GM18519 (cell line): Measurements from ENCODE around the gene IL12RB1.
"Not testable (repeated sequence)": the region's sequence is repeated elsewhere in the genome, so short reads cannot be mapped to it uniquely, and the experiment has no call there.

Experiments used
- ATAC-seq: cut with Tn5 transposase; IDR thresholded peaks from one replicate; pipeline ENCODE4 v1.9.1; 2021; ENCODE audit warnings: mild to moderate bottlenecking, moderate library complexity; ENCODE audit not compliant: unreplicated experiment, low FRiP score

The IL12RB1 gene

GRCh38 chr19:18091217-18091608, 4.5 kb upstream of the IL12RB1 start:
- no peak for ATAC-seq

DNA sequence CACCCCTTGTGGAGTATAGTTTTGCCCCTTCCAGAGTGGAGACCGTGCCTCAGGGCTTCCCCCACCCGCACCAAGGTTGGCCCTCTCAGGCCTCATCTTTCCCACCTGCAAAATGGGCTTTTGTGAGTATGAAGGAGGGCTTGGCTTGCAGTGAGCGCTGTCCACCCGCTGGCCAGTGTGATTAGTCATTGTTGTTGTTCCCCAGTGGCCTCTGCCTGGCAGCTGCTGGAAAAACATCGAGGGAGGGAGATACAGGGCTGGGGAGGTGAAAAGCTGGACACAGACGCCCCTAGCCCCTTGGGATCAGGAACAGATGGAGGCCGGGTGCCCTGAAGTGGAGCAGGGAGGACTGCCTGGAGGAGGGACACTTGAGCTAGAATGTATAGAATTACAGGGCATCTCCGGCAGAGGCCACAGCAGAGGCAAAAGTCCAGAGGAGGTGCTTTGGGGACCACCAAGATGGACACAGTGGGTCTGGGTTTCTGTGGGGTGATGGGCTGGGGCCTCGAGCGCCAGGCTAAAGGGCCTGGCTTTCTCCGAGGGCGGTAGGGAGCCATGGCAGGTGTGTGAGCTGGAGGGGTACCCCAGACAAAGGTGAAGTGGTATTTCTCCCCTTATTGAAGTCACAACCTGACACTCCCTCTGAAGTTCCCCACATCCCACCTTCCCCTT, 3.9 kb upstream of the IL12RB1 start:
- ATAC-seq = no peak

GRCh38 chr19:18089726-18090125, 3.0 kb upstream of the IL12RB1 start:
- no peak for ATAC-seq

DNA sequence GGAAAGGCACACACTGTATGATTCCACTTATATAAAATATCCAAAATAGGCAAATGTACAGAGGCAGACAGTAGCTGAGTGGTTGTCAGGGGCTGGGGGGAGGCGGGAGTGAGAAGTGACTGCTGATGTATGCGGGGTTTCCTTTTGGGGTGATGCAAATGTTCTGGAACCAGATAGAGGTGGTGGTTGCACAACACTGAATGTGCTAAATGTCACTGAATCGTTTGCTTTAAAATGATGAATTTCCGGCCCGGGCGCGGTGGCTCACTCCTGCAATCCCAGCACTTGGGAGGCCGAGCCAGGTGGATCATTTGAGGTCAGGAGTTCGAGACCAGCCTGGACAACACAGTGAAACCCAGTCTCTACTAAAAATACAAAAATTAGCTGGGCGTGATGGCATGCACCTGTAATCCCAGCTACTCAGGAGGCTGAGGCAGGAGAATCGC, 2.4 kb upstream of the IL12RB1 start:
- not testable (repeated sequence) for ATAC-seq

GRCh38 chr19:18085702-18086457, 854 bp downstream of the IL12RB1 start:
- no peak for ATAC-seq

DNA sequence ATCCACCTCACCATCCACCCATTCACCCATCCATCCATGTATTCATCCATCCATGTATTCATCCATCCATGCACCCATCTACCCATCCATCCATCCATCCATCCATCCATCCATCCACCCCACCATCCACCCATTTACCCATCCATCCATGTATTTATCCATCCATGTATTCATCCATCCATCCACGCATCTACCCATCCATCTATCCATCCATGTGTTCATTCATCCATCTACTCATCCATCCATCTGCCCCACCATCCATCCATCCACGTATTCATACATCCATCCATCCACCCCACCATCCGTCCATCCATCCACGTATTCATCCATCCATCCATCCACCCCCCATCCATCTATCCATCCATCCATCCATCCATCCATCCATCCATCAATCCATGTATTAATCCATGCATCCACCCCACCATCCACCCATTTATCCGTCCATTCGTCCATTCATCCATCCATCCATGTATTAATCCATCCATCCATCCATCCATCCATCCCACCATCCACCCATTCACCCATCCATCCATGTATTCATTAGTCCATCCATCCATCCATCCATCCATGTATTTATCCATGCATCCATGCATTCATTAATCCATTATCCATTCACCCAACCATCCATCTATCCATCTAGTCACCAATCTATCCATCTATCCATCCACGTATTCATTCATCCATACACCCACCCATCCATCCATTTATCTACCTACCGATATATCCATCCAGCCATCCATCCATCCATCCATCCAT, 2.6 kb downstream of the IL12RB1 start:
- no peak for ATAC-seq

DNA sequence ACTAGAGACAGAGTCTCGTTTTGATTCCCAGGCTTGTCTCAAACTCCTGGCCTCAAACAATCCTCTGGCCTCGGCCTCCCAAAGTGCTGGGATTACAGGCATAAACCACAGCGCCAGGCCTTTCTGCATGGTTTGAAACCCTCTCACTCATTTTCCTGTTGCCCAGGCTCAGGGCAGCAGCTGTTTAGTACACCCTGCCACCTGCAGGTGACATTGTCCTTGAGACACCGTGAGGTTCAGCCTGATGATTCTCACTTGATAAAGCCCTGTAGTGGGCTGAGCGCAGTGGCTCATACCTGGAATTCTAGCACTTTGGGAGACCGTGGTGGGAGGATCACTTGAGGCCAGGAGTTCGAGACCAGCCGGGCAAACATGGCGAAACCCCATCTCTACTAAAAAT, 12.5 kb downstream of the IL12RB1 start:
- no peak for ATAC-seq

- no peak for ATAC-seq
These were observed 13.5 kb downstream of the IL12RB1 start for GRCh38 chr19:18073197-18073596.

DNA sequence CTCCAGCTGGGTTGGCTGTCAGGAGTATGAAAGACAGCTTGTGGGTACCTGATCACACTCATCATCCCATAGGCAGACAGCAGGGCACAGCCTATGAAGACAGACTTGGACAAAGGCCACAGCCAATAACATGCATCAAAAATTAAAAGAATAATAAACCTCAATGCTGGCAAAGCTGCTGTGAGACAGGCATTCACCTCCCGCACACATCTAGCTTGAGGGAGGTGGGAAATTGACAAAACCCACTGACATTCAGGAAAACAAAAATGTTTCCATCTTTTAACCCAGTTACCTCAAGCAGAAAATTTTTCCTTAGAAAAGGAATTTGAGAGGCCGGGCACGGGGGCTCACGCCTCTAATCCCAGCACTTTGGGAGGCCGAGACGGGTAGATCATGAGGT, 14.4 kb downstream of the IL12RB1 start:
- ATAC-seq = no peak

DNA sequence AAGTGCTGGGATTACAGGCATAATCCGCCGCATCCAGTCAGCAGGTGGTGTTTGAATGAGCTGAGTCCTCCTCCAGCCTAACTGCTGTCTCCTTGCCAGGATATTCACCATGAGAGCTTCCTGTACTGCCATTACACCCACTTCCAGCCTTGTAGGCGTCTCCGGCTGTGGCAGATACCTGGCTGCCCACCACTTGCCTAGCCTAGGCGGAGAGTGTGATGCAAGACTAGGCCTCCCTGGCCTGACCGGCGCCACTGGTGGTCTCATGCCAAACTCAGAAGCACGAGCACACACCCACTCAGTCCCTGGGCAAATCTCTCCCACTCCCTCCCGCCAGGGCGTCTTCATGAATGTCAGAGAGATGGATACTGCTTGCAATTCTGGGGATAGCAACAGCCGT, 16.6 kb downstream of the IL12RB1 start:
- ATAC-seq = no peak

- ATAC-seq = no peak
These were observed 17.4 kb downstream of the IL12RB1 start for GRCh38 chr19:18069383-18069782.

DNA sequence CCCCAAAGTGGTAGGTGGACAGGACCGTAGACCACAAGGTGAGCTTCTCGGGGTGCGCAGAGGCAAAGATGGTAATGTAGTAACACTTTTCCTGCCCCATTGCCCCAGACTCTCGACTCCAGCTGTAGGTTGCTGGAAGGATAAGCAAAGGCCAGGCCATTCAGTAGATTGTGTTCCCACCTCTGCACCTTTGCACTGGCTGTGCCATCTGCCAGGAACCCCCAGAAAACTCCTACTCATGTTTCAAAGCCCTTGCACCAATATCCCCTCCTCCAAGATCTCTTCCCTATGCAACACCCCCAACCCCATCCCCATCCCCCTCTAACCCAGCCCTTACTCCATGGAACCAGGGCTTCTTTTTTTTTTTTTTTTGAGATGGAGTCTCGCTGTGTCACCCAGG, 18.3 kb downstream of the IL12RB1 start:
- no peak for ATAC-seq

GRCh38 chr19:18065173-18065495, 21.6 kb downstream of the IL12RB1 start:
- ATAC-seq = no peak

- no peak for ATAC-seq
These were observed 23.3 kb downstream of the IL12RB1 start for GRCh38 chr19:18063463-18063862.

GRCh38 chr19:18062028-18062427, 24.7 kb downstream of the IL12RB1 start:
- ATAC-seq = no peak

DNA sequence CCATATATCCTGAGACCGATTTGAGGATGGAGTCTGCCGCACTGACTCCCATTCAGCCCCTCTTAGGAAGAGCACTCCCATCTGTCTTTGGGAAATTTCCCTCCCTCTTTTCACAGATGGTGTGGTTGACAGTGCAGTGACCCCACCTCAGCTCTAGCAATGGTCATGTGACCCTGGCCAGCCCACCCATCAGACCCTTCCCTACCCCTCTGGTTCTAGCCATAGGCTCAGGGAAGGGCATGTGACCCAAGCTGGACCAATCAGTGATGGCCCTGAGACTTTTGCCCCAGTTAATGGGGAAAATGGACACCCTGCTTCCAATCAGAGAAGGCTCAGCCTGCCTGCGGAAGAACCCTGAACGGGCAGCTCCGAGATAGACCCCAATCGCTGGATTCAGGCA, 26.3 kb downstream of the IL12RB1 start:
- ATAC-seq = no peak

DNA sequence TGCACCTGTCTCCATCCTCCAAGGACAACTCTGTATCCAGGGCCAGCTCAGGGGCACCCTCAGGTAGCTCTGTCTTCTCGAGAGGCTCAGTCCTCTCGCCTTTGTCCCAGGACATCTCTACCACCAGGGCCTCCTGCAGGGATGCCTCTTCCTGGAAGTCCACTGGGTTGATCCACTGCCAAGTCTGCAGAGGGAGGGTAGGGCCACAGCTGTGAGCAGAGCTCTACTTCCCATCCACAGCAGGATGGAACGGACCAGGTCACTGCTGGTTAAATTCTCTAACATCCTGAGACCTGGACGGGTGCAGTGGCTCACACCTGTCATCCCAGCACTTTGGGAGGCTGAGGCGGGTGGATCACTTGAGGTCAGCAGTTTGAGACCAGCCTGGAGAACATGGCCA, 26.8 kb downstream of the IL12RB1 start:
- ATAC-seq = no peak

- no peak for ATAC-seq
These were observed 27.4 kb downstream of the IL12RB1 start for GRCh38 chr19:18059297-18059696.

GRCh38 chr19:18058208-18059009, 28.3 kb downstream of the IL12RB1 start:
- no peak for ATAC-seq

DNA sequence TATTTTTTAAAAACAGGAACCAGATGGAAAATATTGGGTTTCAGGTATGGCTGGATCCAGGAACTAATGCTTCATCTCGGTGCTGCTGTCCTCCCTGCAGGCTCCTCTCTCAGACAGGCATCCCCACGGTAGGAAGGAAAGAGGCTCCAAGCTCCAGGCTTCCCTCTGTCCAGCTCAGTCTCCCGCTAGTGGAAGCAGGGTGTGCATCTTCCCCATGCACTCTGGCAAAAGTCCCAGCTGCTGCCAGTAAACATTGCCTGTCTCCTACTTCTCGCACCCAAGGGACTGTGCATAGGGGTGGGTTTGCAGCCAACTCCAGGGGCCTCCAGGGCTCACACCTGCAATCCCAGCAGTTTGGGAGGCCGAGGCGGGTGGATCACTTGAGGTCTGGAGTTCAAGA, 29.2 kb downstream of the IL12RB1 start:
- no peak for ATAC-seq

GRCh38 chr19:18055967-18056366, 30.8 kb downstream of the IL12RB1 start:
- no peak for ATAC-seq
